ENCODE measurements around the gene DSC1.

DSC1 gene

GRCh38 chr18:31097666-31098065 lies 65.0 kb downstream of the DSC1 start:
- Histone ChIP-seq H3K4me3 (ENCODE audit: insufficient read depth, low read depth, low read length, poor library complexity, severe bottlenecking) (no peak overlapping the region), H3K27me3 (replicated peaks; ENCODE audit: control insufficient read depth, insufficient read depth, low read length, poor library complexity, severe bottlenecking) (no peaks in the 10 kb centered on the region), H3K9me3 (ENCODE audit: control insufficient read depth, low read length) (no peaks in the 10 kb centered on the region), H3K27ac (ENCODE audit: insufficient read depth, low read length, poor library complexity, severe bottlenecking) (no peak overlapping the region), H3K4me1 (ENCODE audit: control insufficient read depth, insufficient read depth, low read length, poor library complexity, severe bottlenecking) (no peaks in the 10 kb centered on the region), H3K36me3 (ENCODE audit: control insufficient read depth, insufficient read depth, low read length) (no peaks in the 10 kb centered on the region)
- no peak for DNase-seq

GRCh38 chr18:31093880-31094279 lies 68.8 kb downstream of the DSC1 start:
- no peaks in the 10 kb centered on the region for H3K4me1 ChIP-seq (ENCODE audit: control insufficient read depth, insufficient read depth, low read length, poor library complexity, severe bottlenecking)
- H3K4me3 ChIP-seq (ENCODE audit: insufficient read depth, low read depth, low read length, poor library complexity, severe bottlenecking): no peak overlapping the region
- H3K9me3 ChIP-seq (ENCODE audit: control insufficient read depth, low read length): no peaks in the 10 kb centered on the region
- H3K36me3 ChIP-seq (ENCODE audit: control insufficient read depth, insufficient read depth, low read length): no peaks in the 10 kb centered on the region
- no peak overlapping the region for H3K27ac ChIP-seq (ENCODE audit: insufficient read depth, low read length, poor library complexity, severe bottlenecking)
- H3K27me3 ChIP-seq (replicated peaks; ENCODE audit: control insufficient read depth, insufficient read depth, low read length, poor library complexity, severe bottlenecking): no peaks in the 10 kb centered on the region
- no peak for DNase-seq

- no peak for DNase-seq
- Histone ChIP-seq H3K27me3 (replicated peaks; ENCODE audit: control insufficient read depth, insufficient read depth, low read length, poor library complexity, severe bottlenecking) (no peaks in the 10 kb centered on the region), H3K4me3 (ENCODE audit: insufficient read depth, low read depth, low read length, poor library complexity, severe bottlenecking) (no peak overlapping the region), H3K4me1 (ENCODE audit: control insufficient read depth, insufficient read depth, low read length, poor library complexity, severe bottlenecking) (no peaks in the 10 kb centered on the region), H3K9me3 (ENCODE audit: control insufficient read depth, low read length) (no peaks in the 10 kb centered on the region), H3K27ac (ENCODE audit: insufficient read depth, low read length, poor library complexity, severe bottlenecking) (no peak overlapping the region), H3K36me3 (ENCODE audit: control insufficient read depth, insufficient read depth, low read length) (no peaks in the 10 kb centered on the region)
Measured at GRCh38 chr18:31093294-31093693, 69.4 kb downstream of the DSC1 start.

GRCh38 chr18:31091350-31091749 lies 71.3 kb downstream of the DSC1 start:
- no peak for DNase-seq
- H3K27ac ChIP-seq (ENCODE audit: insufficient read depth, low read length, poor library complexity, severe bottlenecking): no peak overlapping the region
- no peaks in the 10 kb centered on the region for H3K27me3 ChIP-seq (replicated peaks; ENCODE audit: control insufficient read depth, insufficient read depth, low read length, poor library complexity, severe bottlenecking)
- H3K4me3 ChIP-seq (ENCODE audit: insufficient read depth, low read depth, low read length, poor library complexity, severe bottlenecking): no peak overlapping the region
- no peaks in the 10 kb centered on the region for H3K36me3 ChIP-seq (ENCODE audit: control insufficient read depth, insufficient read depth, low read length)
- H3K9me3 ChIP-seq (ENCODE audit: control insufficient read depth, low read length): no peaks in the 10 kb centered on the region
- no peaks in the 10 kb centered on the region for H3K4me1 ChIP-seq (ENCODE audit: control insufficient read depth, insufficient read depth, low read length, poor library complexity, severe bottlenecking)

- DNase-seq: no peak
- H3K27ac ChIP-seq (ENCODE audit: insufficient read depth, low read length, poor library complexity, severe bottlenecking): no peak overlapping the region
- no peak overlapping the region for H3K4me3 ChIP-seq (ENCODE audit: insufficient read depth, low read depth, low read length, poor library complexity, severe bottlenecking)
- no peaks in the 10 kb centered on the region for H3K27me3 ChIP-seq (replicated peaks; ENCODE audit: control insufficient read depth, insufficient read depth, low read length, poor library complexity, severe bottlenecking)
- no peaks in the 10 kb centered on the region for H3K9me3 ChIP-seq (ENCODE audit: control insufficient read depth, low read length)
- no peaks in the 10 kb centered on the region for H3K36me3 ChIP-seq (ENCODE audit: control insufficient read depth, insufficient read depth, low read length)
- H3K4me1 ChIP-seq (ENCODE audit: control insufficient read depth, insufficient read depth, low read length, poor library complexity, severe bottlenecking): no peaks in the 10 kb centered on the region
Measured at GRCh38 chr18:31088532-31088931, 74.1 kb downstream of the DSC1 start.

- Histone ChIP-seq H3K36me3 (ENCODE audit: control insufficient read depth, insufficient read depth, low read length) (no peaks in the 10 kb centered on the region), H3K9me3 (ENCODE audit: control insufficient read depth, low read length) (no peaks in the 10 kb centered on the region), H3K4me1 (ENCODE audit: control insufficient read depth, insufficient read depth, low read length, poor library complexity, severe bottlenecking) (no peaks in the 10 kb centered on the region), H3K27ac (ENCODE audit: insufficient read depth, low read length, poor library complexity, severe bottlenecking) (no peak overlapping the region), H3K4me3 (ENCODE audit: insufficient read depth, low read depth, low read length, poor library complexity, severe bottlenecking) (no peak overlapping the region), H3K27me3 (replicated peaks; ENCODE audit: control insufficient read depth, insufficient read depth, low read length, poor library complexity, severe bottlenecking) (no peaks in the 10 kb centered on the region)
- DNase-seq: no peak
Measured at GRCh38 chr18:31079973-31080372, 82.7 kb downstream of the DSC1 start.

Measured in effector memory CD4-positive, alpha-beta T cell (primary cell).